AG09309 (cell line): ENCODE data around the gene FTSJ3.

ENCODE experiments used
- DNase-seq: peaks from one replicate; pipeline ENCODE4 v3.0.0-alpha.2; 2010; ENCODE audit warnings: low read depth
- H3K4me3 ChIP-seq: 2 replicates; pipeline ENCODE4 v1.5.1; 2011; ENCODE audit warnings: mild to moderate bottlenecking, low read depth, low read length, moderate library complexity; ENCODE audit not compliant: control insufficient read depth
- CTCF ChIP-seq: IDR thresholded peaks from 2 replicates; pipeline ENCODE4 v1.5.1; 2011; ENCODE audit warnings: mild to moderate bottlenecking, low read depth, low read length, inconsistent platforms; ENCODE audit not compliant: insufficient read depth, control insufficient read depth; ENCODE audit errors: missing control alignments

The FTSJ3 gene

GRCh38 chr17:63821804-63822203 lies 5.7 kb downstream of the FTSJ3 start:
- no peak overlapping the region for H3K4me3 ChIP-seq
- TF ChIP-seq CTCF, result no peak
- DNase-seq, result no peak

- H3K4me3 ChIP-seq, result no peak overlapping the region
- DNase-seq, result no peak
- TF ChIP-seq CTCF, result no peak
These were observed 6.4 kb downstream of the FTSJ3 start for GRCh38 chr17:63820963-63821561.

- no peak for TF ChIP-seq CTCF
- no peak for DNase-seq
- no peak overlapping the region for H3K4me3 ChIP-seq
These were observed 7.6 kb downstream of the FTSJ3 start for GRCh38 chr17:63819585-63820537.

- DNase-seq, result no peak
- TF ChIP-seq CTCF, result no peak
- H3K4me3 ChIP-seq, result no peak overlapping the region
These were observed 8.3 kb downstream of the FTSJ3 start for GRCh38 chr17:63819131-63819530.

GRCh38 chr17:63817736-63818385 lies 9.6 kb downstream of the FTSJ3 start:
- H3K4me3 ChIP-seq, result no peak overlapping the region
- TF ChIP-seq CTCF, result no peak
- no peak for DNase-seq

GRCh38 chr17:63816669-63817068 lies 10.8 kb downstream of the FTSJ3 start:
- no peak for TF ChIP-seq CTCF
- H3K4me3 ChIP-seq, result no peak overlapping the region
- DNase-seq, result no peak
